WTC11 (cell line): ENCODE results near the gene ROBO1.

Source experiments
- CREM ChIP-seq: sonication (generic); formaldehyde crosslinking; IDR thresholded peaks from 2 replicates; pipeline ENCODE4 v1.8.1; 2022; ENCODE audit warnings: mild to moderate bottlenecking, missing genetic modification reagents, moderate library complexity
- ETV6 ChIP-seq: sonication (generic); formaldehyde crosslinking; IDR thresholded peaks from 2 replicates; pipeline ENCODE4 v1.8.1; 2022; ENCODE audit warnings: mild to moderate bottlenecking, missing genetic modification reagents
- FOXJ3 ChIP-seq: sonication (generic); formaldehyde crosslinking; IDR thresholded peaks from 2 replicates; pipeline ENCODE4 v1.9.0; 2021; ENCODE audit warnings: missing genetic modification reagents, mild to moderate bottlenecking, borderline replicate concordance
- FOXK1 ChIP-seq: sonication (generic); formaldehyde crosslinking; IDR thresholded peaks from 2 replicates; pipeline ENCODE4 v1.8.0; 2022; ENCODE audit warnings: mild to moderate bottlenecking, moderate library complexity, missing genetic modification reagents
- MXD4 ChIP-seq: fragments of 250-450 bp; sonication (Bioruptor Pico); IDR thresholded peaks from 2 replicates; pipeline ENCODE4 v1.8.0; 2021; ENCODE audit warnings: mild to moderate bottlenecking, moderate library complexity, borderline replicate concordance
- NR3C1 ChIP-seq: sonication (generic); formaldehyde crosslinking; conservative IDR thresholded peaks from 2 replicates; pipeline ENCODE4 v1.8.1; 2023; ENCODE audit warnings: low read depth, mild to moderate bottlenecking, missing genetic modification reagents
- SMAD3 ChIP-seq: sonication (generic); formaldehyde crosslinking; IDR thresholded peaks from 2 replicates; pipeline ENCODE4 v1.8.0; 2022; ENCODE audit warnings: missing genetic modification reagents, mild to moderate bottlenecking, borderline replicate concordance
- SP1 ChIP-seq: sonication (generic); formaldehyde crosslinking; conservative IDR thresholded peaks from 2 replicates; pipeline ENCODE4 v1.8.1; 2022; ENCODE audit warnings: missing genetic modification reagents
- TF ChIP-seq, protein P1 (sequence below): fragments of 200-600 bp; IDR thresholded peaks from 2 replicates; pipeline ENCODE4 v1.8.0; 2022; ENCODE audit warnings: antibody characterized with exemption
- TF ChIP-seq, protein P2 (sequence below): sonication (generic); formaldehyde crosslinking; IDR thresholded peaks from 2 replicates; pipeline ENCODE4 v1.8.1; 2023; ENCODE audit warnings: mild to moderate bottlenecking, missing genetic modification reagents, moderate library complexity
- TF ChIP-seq, protein P3 (sequence below): sonication (generic); formaldehyde crosslinking; IDR thresholded peaks from 2 replicates; pipeline ENCODE4 v1.8.0; 2023; ENCODE audit warnings: missing genetic modification reagents
- TF ChIP-seq, protein P4 (sequence below): sonication (generic); formaldehyde crosslinking; conservative IDR thresholded peaks from 2 replicates; pipeline ENCODE4 v1.8.1; 2022; ENCODE audit warnings: mild to moderate bottlenecking, missing genetic modification reagents

DNA sequence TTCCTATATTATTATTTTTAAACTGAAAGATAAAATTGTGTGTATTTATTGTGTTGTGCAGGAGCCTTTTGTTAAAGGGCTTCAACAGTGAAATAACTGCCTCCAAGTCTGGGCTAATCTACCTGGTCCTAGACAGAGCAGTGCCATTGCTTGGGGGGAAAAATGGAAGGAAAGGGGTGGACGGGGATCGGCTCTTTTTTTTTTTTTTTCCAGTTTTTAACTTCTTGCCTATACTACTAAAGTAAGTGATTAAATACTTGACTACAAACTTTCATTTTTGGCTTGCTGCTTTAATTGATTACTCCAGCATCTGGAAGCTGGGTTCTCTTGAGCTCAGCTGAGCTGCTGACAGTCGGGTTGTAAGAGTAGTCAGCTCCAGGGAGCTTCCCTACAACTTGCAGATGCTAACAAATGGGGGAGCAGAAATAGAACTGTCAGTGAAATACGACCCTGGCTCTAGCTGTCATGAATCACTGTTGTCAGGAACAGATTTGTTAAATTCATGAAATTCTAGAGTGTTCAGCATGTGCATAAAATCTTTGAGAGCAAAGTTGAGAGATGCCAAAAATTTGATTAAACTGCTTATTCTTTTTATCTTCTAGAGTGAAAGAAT, 276.7 kb downstream of the ROBO1 start:
- TF ChIP-seq, protein P1, sequence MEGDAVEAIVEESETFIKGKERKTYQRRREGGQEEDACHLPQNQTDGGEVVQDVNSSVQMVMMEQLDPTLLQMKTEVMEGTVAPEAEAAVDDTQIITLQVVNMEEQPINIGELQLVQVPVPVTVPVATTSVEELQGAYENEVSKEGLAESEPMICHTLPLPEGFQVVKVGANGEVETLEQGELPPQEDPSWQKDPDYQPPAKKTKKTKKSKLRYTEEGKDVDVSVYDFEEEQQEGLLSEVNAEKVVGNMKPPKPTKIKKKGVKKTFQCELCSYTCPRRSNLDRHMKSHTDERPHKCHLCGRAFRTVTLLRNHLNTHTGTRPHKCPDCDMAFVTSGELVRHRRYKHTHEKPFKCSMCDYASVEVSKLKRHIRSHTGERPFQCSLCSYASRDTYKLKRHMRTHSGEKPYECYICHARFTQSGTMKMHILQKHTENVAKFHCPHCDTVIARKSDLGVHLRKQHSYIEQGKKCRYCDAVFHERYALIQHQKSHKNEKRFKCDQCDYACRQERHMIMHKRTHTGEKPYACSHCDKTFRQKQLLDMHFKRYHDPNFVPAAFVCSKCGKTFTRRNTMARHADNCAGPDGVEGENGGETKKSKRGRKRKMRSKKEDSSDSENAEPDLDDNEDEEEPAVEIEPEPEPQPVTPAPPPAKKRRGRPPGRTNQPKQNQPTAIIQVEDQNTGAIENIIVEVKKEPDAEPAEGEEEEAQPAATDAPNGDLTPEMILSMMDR = no peak
- TF ChIP-seq ETV6 = no peak
- no peak for TF ChIP-seq CREM (CRISPR knock-in tag)
- TF ChIP-seq NR3C1 (CRISPR knock-in tag) = no peak
- no peak for TF ChIP-seq FOXJ3
- TF ChIP-seq, protein P2, sequence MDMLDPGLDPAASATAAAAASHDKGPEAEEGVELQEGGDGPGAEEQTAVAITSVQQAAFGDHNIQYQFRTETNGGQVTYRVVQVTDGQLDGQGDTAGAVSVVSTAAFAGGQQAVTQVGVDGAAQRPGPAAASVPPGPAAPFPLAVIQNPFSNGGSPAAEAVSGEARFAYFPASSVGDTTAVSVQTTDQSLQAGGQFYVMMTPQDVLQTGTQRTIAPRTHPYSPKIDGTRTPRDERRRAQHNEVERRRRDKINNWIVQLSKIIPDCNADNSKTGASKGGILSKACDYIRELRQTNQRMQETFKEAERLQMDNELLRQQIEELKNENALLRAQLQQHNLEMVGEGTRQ = no peak
- TF ChIP-seq, protein P3, sequence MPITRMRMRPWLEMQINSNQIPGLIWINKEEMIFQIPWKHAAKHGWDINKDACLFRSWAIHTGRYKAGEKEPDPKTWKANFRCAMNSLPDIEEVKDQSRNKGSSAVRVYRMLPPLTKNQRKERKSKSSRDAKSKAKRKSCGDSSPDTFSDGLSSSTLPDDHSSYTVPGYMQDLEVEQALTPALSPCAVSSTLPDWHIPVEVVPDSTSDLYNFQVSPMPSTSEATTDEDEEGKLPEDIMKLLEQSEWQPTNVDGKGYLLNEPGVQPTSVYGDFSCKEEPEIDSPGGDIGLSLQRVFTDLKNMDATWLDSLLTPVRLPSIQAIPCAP = no peak
- TF ChIP-seq SP1 (CRISPR knock-in tag) = no peak
- no peak for TF ChIP-seq FOXK1 (CRISPR knock-in tag)
- TF ChIP-seq SMAD3 = no peak
- TF ChIP-seq MXD4 (CRISPR knock-in tag) = no peak
- TF ChIP-seq, protein P4, sequence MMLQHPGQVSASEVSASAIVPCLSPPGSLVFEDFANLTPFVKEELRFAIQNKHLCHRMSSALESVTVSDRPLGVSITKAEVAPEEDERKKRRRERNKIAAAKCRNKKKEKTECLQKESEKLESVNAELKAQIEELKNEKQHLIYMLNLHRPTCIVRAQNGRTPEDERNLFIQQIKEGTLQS (CRISPR knock-in tag) = no peak
